ENCODE results near the gene POLH. TPM values are rescaled to one million over a fixed set of nuclear protein-coding genes. Genes with fewer than 3 reads are reported as not detected.

POLH gene
- total and polyA plus RNA-seq, 2 donors from 2014 or later, result 1.8 to 16.8 TPM

DNA sequence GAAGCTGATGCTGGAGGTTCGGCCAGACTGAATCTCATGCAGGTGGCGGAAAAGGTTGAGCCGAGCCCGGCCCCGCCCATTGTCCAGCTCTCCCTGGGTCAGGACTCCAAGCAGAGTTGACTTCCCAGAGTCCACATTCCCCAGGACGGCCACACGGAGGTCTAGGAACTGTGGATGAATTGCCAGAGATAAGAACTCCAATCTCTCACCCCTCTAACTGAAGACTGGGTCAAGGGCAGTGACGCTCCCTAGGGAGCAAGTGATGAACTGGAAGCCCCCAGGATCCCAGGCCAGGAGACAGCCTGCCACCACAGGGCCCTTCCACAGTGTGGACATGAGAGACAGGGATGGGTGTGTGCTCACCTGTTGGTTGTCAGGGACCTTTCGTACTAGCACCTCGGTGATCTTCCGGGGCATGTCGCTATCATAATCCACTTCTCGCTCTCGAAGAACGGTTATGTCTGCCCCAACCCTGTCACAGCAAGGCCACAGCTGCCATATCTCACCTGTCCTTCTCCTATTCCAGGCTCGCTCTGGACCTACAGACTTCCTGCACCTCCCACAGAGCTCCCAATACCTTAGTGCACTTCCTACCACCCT, 49.5 kb downstream of the POLH start:
- Histone ChIP-seq H3K4me1 (ENCODE audit: control insufficient read depth in 2 of 3, insufficient read depth in 2 of 3, low read depth in 1 of 3, low read length in 3 of 3) (peaks cover 0 to 12% (median 9%) of the 10 kb centered on the region in 3 donors), H3K9me3 (ENCODE audit: control insufficient read depth in 2 of 3, insufficient read depth in 1 of 3, low read length in 3 of 3) (no peaks in the 10 kb centered on the region), H3K27ac (ENCODE audit: low read depth in 2 of 2, low read length in 2 of 2) (no peak overlapping the region), H3K27me3 (ENCODE audit: control insufficient read depth, insufficient read depth, low read length) (no peaks in the 10 kb centered on the region), H3K9ac (ENCODE audit: low read length in 3 of 3) (no peak overlapping the region), H3K36me3 (ENCODE audit: control insufficient read depth in 2 of 3, insufficient read depth in 3 of 3, low read length in 3 of 3) (peaks cover 0 to 30% (median 25%) of the 10 kb centered on the region in 3 donors), H3K4me3 (ENCODE audit: low read length in 3 of 3) (no peak overlapping the region)
- intact Hi-C loops (cut with DNase I), result no loop called here
- DNase-seq (no peak), FAIRE-seq (no peak)
- TF ChIP-seq, protein P1, sequence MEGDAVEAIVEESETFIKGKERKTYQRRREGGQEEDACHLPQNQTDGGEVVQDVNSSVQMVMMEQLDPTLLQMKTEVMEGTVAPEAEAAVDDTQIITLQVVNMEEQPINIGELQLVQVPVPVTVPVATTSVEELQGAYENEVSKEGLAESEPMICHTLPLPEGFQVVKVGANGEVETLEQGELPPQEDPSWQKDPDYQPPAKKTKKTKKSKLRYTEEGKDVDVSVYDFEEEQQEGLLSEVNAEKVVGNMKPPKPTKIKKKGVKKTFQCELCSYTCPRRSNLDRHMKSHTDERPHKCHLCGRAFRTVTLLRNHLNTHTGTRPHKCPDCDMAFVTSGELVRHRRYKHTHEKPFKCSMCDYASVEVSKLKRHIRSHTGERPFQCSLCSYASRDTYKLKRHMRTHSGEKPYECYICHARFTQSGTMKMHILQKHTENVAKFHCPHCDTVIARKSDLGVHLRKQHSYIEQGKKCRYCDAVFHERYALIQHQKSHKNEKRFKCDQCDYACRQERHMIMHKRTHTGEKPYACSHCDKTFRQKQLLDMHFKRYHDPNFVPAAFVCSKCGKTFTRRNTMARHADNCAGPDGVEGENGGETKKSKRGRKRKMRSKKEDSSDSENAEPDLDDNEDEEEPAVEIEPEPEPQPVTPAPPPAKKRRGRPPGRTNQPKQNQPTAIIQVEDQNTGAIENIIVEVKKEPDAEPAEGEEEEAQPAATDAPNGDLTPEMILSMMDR (IDR thresholded peaks at IDR 0.05; ENCODE audit: borderline replicate concordance, extremely low read depth, insufficient read depth), result no peak

DNA sequence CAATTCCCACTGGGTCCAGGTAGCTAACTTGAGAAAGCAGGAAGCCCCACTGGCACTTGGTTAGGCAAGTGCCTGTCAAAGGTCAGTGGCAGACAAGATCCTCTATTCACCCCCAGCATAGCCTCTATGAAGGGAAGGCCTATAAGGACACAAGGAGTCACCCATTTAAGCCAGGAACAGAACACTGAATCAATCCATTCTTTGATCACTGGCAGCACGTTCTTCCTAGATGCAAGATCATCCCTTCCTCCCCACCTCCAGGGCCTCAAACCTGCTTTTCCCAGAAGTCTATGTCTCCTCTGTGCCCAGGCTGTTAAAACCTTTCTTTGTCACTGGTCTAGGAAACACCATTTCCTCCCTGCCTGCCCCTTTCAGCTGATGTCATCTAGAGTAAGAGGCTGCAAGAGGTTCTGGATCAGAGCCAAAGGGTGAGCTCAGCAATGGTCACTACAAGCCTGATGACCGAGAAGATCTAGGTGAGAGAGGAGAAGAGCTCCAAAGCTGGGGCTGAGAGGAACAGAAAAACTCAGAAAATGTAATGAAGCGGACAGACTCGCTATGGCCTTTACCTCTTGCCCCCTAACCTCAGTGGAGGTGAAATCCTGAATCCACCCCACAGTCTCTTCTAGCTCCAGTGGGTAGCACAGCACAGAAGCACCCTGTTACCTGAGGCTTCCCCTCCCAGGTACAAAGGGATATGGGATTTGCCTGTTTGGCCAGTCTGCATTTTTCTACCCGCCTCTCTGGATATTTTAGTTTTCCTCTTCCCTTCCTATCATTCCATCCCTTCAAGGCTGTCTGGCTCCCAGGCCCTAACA, 51.2 kb downstream of the POLH start:
- TF ChIP-seq, protein P1 (IDR thresholded peaks at IDR 0.05; ENCODE audit: borderline replicate concordance, extremely low read depth, insufficient read depth), result no peak
- H3K4me3 ChIP-seq (ENCODE audit: low read length in 3 of 3), result peak overlapping the region in 1 of 3 donors; percentile 14
- FAIRE-seq, result no peak

DNA sequence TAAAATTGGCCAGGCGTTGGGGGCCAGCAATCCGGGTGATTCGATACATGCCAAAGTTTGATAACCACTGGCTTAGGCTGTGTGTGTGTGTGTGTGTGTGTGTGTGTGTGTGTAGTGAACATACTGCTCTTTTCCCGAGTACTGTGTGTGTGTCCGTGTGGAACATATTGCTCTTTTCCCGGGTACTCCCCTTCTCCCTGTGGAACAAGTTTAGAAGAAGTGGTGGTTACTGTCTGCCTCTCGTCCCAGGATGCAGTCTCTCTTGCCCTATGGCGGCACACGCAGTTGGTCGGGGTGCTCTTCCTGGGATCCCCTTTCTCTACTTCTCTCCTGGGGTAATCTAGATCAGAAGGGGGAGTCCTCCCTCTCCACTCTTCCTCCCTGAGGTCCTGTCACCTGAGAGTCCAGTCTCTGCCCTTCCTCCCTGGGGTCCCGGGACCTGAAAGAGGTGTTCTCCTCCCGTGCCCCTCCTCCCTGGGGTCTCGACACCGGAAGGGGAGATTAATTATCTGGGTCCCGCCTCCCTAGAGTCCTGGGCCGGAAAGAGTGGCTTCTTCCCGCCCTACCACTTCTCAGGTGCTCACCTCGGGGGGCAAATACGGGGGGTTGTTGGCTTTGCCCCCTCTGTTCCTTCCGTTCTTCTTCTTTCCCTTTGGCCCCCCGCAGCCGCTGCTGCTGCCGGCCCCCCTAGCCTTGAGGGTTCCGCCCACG, 52.6 kb downstream of the POLH start:
- peak; percentile 69 to 91 (median 85) for DNase-seq
- intact Hi-C loops (cut with DNase I), result no loop called here
- peak overlapping the region; percentile 88 to 94 for H3K27ac ChIP-seq (ENCODE audit: low read depth in 2 of 2, low read length in 2 of 2)
- H3K9ac ChIP-seq (ENCODE audit: low read length in 3 of 3), result peak overlapping the region; percentile 64 to 99 (median 87)
- FAIRE-seq, result no peak
- TF ChIP-seq, protein P1 (IDR thresholded peaks at IDR 0.05; ENCODE audit: borderline replicate concordance, extremely low read depth, insufficient read depth), result no peak
- H3K4me3 ChIP-seq (ENCODE audit: low read length in 3 of 3), result peak overlapping the region; percentile 80 to 87 (median 86)
- peaks cover 0 to 12% (median 9%) of the 10 kb centered on the region in 3 donors for H3K4me1 ChIP-seq (ENCODE audit: control insufficient read depth in 2 of 3, insufficient read depth in 2 of 3, low read depth in 1 of 3, low read length in 3 of 3)
- H3K27me3 ChIP-seq (ENCODE audit: control insufficient read depth, insufficient read depth, low read length), result no peaks in the 10 kb centered on the region
- H3K36me3 ChIP-seq (ENCODE audit: control insufficient read depth in 2 of 3, insufficient read depth in 3 of 3, low read length in 3 of 3), result peaks cover 0 to 16% (median 13%) of the 10 kb centered on the region in 3 donors
- H3K9me3 ChIP-seq (ENCODE audit: control insufficient read depth in 2 of 3, insufficient read depth in 1 of 3, low read length in 3 of 3), result no peaks in the 10 kb centered on the region

More for the DNA sequence above, 51.2 kb downstream of the POLH start:
- Histone ChIP-seq H3K27ac (ENCODE audit: low read depth in 2 of 2, low read length in 2 of 2) (peak overlapping the region; percentile 67 to 87), H3K4me1 (ENCODE audit: control insufficient read depth in 2 of 3, insufficient read depth in 2 of 3, low read depth in 1 of 3, low read length in 3 of 3) (peaks cover 0 to 12% (median 9%) of the 10 kb centered on the region in 3 donors), H3K27me3 (ENCODE audit: control insufficient read depth, insufficient read depth, low read length) (no peaks in the 10 kb centered on the region), H3K36me3 (ENCODE audit: control insufficient read depth in 2 of 3, insufficient read depth in 3 of 3, low read length in 3 of 3) (peaks cover 0 to 22% (median 13%) of the 10 kb centered on the region in 3 donors), H3K9ac (ENCODE audit: low read length in 3 of 3) (peak overlapping the region in 2 of 3 donors; percentile 34 to 51), H3K9me3 (ENCODE audit: control insufficient read depth in 2 of 3, insufficient read depth in 1 of 3, low read length in 3 of 3) (no peaks in the 10 kb centered on the region)
- peak in 4 of 5 donors; percentile 30 to 82 (median 60) for DNase-seq
- intact Hi-C loops (cut with DNase I), result no loop called here
